ENCODE measurements around the gene WFS1.

DNA sequence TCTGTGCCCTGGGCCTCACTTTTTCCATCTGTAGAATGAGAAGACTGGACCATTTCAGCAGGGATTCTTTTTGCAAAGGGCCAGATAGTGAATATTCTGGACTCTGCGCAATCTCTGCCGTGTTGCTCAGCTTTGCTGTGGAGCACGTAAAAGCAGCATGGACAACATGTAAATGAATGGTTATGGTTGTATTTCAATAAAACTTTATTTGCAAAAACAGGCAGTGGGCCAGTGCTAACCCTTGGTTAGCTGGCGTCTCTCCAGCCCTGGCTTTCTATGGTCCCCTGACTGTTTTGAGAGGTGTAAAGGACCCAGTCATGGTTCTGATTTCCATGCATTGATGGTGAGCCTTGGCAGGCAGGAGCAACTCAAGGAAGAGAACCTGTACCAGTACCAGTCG is 18.7 kb downstream of the WFS1 start:
- TF ChIP-seq POLR2AphosphoS5 (IDR thresholded peaks at IDR 0.05; ENCODE audit: low read depth, low read length) (no peak), EZH2phosphoT487 (IDR thresholded peaks at IDR 0.05; ENCODE audit: borderline replicate concordance) (no peak)

Data from HCT116 (cell line).